ENCODE data around the gene WNT4.

- TF ChIP-seq POLR2A (IDR thresholded peaks at IDR 0.05), result no peak
- TF ChIP-seq CTCF (IDR thresholded peaks at IDR 0.05), result no peak
Measured at GRCh38 chr1:22100168-22100567, 42.7 kb downstream of the WNT4 start.

Measured in body of pancreas (tissue), 4 donors.